Stimulated activated CD8-positive, alpha-beta memory T cell treated with anti-CD3 and anti-CD28 coated beads, Interleukin-4, amount 100 ng/mL, for 24 hours (primary cell): ENCODE measurements around the gene TBX3.
A peak's percentile ranks its signal among the peaks of the same experiment; 100 is the strongest.

ENCODE experiments used
- DNase-seq: peaks from one replicate; pipeline ENCODE4 v3.0.0-alpha.2; 2020; ENCODE audit warnings: low read depth

The TBX3 gene

DNA sequence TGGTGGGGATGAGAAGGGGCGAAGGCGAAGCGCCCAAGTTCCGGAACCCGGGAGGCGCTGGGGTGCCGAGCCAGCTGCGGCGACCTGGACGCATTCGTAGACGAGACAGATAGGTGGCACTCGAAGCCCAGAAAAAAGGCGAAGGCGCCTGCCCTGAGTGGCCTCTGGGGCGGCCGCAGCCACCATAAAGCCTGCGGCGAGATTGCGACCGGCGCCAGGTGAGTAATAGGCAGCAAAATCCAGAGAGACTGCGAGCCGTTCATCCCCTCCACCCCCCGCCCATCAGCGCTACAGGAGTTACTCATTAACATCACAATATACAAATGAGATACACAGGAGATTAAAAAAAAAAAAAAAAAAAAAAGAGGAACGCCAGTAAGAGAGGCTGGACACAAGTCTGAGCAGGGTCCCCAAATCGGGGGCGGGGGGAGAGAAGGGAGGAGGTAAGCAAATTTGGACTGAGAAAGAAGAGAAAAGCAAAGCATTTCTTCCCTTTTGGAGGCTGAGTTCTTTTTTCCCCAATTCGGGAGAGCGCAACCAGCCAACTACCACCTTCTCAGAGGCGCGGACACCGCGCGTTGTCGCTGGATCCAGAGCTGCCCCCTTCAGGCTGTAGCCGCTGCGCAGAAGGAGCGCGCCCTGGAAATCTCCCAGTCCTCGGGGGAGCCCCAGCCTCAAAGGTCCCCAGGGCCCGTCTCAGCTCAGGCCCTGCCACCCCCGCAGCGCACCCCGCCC is 15.7 kb downstream of the TBX3 start:
- DNase-seq: no peak

DNA sequence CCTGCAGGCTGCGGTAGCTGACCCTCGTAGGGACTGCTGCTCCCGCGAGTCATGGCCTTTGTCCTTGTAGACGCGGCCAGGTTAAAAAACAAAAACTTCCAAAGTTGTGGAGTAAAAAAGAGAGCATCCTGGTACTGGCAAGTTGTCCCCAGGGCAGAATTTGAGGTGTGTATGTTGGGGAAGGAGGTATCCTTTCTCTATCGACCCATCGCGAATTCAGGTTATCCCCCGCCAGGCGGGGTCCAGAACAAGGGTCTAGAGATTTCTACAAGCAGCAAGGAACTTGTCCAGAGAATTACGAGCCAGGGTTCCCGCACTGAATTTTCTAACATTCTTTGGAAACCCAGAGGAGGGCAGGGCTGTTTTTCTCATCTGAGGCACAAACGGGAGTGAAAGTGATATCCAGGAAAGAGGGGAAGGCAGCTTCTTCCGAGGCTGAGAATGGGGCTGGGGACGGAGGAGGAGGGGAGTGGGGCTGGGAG is 16.3 kb downstream of the TBX3 start:
- DNase-seq: no peak

DNA sequence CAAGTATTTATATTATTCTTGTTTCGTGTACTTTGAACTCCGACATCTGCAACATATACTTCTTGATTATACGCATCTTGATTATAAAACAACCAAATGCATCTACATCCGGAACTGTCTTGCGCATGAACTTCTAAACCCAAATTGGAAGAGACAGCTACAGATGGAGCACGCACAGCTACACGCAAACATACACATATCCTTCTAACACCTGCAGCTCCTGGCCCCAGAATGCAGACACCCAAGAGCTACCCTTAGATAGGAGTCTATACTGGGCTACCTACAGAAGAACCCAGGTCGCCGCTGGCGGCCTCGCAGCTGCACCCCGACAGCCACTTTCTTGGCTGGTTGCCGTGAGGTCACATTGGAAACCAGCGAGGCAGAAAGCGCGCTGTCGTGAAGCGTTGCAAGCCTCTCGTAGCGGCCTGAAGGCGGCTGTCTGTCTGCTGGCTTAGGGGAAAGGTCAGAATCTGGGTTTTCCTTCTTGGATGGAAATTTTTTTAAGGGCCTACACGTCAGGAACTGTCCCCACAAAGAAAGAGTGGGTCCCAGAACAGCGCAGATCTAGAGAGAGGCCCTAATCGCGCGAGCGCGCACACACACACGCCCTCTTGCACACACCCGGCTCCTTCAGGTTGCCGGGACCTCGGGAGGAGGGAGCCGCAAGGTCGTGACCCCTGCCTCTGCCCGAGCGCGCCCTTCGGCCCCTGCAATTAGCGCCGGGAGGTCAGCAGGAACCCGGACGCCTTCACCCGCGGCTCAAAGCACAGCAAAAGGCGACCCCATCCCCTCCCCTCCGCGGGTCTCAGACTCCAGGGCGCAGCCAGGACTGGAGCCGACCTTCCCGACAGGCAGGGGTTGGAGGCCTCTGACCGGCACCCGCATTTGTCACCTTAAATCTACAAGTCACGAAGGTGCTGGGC is 17.0 kb downstream of the TBX3 start:
- no peak for DNase-seq

DNA sequence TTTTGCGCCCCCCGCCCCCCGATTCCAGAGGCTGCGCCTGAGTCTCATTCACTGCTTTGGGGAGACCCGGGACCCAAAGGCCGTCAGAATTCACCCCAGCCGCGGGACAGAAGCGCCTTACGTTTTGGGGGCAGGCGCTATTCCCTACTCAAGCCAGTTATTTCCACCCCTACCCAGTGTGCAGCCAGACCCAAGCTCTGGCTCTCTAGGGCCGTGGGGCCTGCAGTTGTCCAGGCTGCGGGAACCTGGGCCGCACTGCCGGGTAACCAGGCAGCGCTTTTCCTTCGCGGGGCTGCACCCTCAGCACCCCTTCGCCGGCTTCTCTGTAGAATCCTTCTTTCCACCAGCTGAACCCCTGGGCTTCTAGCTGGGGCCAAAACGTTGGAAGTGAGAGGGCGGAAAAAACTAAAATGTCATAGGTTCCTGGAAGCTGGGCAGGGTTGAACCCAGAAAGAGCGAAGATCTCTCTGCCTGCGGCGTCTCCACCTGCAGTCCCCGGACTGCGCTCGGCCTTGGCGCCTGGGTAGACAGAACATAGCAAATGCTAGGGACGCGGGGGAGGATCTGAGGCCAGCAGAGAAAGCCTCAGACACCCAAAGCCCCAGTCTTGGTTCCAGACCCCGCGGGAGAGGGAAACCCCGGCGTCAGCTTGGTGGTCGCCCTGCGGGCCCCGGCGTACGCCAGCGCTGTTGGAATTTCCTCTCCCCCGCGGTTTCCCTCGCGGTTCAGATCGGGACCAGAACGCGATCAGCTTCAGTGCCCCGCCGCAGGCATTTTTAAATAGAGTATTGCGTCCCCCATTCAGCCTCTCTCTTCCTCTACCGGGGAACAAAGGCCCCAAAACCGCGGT is 18.3 kb downstream of the TBX3 start:
- DNase-seq: no peak

DNA sequence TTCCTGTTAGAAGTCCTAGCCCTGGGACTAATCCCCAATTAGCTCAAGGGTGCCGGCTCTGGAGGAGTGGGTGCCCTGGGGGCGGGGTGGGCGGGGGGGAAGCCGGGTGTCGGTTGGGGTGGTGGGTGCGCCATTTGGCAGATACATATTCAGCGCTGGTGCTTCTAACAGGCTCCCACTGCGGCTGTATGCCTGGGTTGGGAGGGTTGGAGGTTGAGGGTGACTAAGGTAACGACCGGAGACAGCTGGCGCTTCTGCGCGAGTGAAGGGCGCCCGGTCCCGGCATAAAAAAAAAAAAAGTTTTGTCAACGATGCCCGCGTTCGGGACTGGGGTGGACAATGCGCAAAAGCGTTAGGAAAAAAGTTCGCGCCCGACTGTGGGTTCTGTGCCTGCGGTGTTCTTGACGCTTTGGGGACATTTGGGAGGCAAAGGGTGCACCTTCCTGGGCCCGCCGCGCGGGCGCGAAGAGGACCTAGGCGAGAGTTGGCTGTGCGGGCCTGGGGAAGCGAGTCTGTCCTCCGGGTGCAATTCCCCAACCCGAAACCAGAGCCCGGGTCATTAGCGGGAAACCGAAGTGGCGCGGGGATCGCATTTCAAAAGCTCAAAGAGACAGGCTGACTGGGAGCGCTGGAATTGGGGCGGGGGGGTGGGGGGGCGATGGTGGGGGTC is 19.2 kb downstream of the TBX3 start:
- no peak for DNase-seq

DNA sequence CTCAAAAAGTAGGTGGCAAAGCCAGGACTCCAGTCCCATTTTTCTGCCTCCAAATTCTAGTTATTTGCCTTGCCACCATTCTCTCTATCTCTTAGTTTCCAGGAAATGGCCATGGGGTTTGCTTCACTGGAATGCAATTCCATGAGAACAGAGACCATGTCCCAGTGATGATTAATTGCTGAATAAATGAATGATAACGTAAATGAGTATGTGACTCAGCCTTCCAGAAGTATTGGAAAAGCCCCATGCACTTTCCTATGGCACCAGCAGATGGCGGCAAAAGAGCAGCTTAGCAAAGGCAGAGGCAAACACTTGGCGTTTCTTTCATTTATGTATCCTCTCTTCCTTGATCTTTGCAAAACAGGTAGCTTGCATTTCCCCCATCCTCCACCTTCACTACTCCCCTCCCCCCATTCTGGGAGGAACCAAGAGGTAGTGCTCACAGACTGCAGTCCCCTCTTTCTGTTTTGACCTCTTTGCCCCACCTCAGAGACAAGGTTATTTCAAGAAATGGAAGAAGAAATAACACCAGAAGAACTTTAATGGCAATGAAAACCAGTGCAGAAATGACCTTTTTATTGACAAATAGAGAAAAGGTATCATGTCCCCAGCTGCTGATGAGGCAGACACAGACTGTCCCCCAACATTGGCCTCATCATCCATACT is 21.3 kb downstream of the TBX3 start:
- peak; percentile 53 for DNase-seq

DNA sequence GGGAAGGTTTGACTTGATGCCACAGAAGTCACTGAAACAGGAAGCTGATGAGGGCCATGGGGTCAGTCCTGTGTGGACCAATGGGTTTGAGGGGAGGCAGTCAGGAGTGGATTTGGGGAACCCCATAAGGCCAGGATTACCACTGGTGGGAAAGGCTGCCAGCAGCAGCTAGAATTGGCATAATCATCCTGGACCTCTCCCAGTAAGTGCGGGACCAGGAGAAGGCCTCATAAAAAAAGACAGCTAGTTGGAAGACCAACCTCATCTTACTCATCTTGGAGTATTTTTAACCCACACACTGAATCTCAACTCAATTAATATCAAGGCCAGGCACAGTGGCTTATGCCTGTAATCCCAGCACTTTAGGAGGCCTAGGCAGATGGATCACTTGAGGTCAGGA is 22.7 kb downstream of the TBX3 start:
- DNase-seq: no peak

DNA sequence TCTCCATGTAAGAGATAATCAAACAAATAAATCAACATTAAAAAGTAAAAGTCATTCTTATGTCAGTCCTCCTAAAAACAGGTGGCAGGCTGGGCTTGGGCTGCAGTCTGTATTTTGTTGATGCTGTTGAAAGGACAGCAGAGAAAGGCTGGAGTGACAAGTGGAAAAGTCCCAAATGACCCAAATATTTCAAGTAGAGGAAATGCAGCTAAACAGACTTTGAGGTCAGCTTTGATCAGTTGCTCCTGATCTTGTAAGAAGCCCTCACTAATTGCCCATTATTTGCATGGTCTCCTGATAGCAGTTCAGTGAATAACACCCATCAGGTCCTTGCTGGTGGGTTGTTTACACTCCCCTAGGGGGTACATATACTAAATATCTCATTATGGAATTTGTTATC is 24.9 kb downstream of the TBX3 start:
- no peak for DNase-seq

DNA sequence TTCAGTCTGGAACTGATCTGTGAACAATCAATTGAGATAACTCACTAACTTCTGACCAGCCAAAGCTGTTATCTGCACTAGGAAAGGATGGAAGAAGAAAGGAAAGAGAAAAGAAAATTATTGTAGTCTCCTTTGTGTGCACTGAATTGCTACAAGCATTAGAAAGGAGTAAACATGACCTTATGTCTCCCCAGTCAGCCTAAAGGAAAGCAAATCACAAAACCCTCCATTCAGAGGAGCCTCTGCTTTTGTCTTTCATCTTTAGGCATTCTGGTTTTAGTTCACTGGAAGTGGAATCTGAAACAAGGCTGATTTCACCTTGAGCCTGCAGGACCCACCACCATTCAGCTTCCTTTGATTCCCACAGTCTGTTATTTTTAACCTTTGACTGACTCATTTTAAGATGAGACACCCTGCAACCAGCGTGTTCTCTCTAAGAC is 26.0 kb downstream of the TBX3 start:
- no peak for DNase-seq

DNA sequence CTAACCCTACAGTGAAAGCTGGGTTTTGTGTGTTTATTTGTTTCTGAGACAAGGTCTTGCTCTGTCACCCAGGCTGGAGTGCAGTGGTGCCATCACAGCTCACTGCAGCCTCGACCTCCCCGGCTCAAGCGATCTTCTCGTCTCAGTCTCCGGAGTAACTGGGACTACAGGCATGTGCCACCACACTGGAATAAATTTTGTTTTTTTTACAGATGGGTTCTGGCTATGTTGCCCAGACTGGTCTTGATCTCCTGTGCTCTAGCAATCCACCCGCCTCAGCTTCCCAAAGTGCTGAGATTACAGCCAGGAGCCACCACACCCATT is 26.4 kb downstream of the TBX3 start:
- no peak for DNase-seq

DNA sequence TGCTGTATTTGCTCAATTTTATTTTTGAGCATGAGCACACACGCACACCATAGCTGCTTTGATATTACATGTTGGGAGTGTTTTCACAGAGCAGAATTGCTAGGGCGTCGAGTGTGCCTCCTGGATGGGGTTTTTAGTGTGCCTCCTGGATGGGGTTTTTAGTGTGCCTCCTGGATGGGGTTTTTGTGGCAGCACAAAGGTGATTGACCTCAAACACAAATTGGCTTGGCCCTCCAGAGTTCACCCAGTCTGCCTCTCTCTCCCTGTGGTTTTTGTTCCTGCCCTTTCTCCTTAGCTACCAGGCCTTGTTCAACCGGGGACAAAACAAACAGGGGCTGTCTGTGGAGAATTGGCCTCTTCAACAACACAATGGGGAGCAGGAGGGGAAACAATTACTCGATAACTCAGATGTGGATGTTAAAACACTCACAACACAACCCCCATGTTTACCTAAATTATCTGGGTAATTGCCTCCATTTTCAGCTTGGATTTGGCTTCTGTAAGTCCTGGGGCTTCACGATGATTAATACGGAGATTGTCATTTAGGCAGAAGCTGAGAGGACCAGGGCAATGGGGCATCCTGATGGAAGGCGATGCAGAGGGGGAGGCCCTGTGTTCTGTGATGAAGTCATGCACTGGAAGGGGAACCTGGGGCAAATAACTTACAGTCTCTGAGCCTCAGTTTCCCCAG is 26.9 kb downstream of the TBX3 start:
- DNase-seq: no peak

DNA sequence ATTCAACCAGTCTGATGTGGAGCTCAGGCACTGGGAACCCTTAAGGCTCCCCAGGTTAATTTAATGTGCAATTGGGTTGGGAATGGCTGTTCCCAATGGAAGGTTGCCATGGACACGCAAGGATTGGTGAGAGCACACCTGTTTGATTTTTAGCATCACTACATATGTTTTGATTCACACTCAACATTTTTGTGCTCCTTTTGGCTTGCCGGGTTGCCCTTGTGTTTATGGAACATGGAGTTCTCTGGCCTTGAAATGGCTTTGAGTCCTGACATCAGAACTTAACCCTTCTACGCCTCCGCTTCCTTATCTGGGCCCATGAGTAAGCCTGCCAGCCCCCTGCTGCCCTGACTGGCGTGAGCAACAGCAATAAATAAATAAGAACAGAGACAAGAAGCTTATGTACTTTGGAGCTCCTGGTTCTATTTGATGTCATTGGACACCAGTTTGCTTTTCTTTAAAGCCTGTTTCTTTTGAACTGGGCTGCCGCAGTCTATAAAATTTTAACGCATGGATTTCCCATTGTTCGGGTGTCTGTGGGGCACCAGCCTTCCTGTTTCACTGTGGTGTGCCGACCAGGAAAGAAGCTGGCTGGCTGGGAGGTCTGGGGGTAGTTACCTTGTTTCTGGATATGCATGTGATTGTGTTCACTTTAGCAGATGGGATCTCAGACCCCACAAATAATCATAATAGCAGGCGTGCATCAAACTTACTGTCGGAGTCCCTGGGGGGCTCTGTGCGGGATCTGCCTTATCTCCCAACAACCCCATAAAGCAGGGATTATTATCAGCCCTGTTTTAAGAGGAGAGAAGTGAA is 27.8 kb downstream of the TBX3 start:
- no peak for DNase-seq

DNA sequence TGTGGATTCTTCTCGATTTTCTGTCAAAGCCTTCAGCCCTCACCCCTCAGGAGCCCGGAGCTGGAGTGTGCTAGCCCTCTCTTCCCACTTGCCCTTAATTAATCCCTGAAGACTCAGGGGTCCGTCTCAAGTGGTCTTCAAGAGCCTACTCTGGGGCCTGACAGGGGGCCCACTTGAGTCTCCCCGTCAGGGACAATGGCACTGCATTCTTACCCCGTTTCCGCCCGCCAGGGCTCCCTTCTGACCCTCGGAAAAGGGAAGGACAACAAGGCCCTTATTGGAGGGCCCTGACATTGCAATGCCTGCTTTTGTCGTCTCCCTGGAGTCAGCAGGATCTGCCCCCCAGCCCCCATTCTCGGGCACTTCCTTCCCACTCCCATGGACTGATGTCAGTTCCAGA is 34.4 kb downstream of the TBX3 start:
- no peak for DNase-seq

DNA sequence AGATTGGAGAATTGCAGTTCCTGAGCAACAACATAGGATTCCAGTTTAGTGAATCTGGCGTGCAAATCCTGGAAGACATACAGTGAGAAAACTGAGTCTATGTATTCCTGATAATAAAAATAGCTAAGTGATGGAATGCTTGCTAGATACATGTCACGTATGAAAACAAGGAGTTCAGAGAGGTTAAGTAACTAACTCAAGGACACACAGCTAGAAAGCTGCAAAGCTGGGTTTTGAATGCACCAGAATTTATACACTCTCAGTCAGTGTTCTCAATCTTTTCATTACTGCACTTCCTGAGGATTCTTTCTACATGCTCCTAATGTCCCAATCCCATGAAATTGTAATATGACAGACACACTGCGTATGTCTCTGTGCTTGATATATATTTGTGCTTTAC is 35.3 kb downstream of the TBX3 start:
- no peak for DNase-seq

DNA sequence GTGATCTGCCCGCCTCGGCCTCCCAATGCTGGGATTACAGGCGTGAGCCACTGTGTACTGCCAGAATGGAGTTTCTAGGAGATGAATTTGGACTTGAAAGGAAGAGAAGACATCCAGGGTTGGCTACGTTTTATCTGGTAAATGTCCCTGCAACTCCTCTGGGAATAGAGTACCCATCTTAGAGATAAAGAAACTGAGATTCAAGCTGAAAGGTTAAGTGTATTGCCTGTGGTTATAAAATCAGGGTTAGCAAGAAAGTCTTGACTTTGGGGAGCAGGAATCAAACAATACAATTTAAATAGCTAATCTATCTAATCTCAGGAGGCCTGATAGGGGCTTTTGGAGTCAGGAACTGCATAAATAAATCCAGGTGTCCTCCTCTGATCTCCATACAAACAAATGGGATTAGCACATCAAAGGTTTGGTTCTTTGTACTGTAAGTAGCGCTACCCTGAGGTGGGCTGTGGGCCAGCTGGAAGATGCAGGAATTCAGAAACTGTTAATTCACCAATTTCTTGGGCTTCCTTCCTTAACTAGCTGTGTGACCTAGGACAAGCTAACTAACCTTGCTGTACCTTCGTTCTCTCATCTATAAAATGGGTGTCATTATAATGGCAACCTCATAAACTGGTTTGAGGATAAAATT is 45.1 kb downstream of the TBX3 start:
- DNase-seq: no peak

DNA sequence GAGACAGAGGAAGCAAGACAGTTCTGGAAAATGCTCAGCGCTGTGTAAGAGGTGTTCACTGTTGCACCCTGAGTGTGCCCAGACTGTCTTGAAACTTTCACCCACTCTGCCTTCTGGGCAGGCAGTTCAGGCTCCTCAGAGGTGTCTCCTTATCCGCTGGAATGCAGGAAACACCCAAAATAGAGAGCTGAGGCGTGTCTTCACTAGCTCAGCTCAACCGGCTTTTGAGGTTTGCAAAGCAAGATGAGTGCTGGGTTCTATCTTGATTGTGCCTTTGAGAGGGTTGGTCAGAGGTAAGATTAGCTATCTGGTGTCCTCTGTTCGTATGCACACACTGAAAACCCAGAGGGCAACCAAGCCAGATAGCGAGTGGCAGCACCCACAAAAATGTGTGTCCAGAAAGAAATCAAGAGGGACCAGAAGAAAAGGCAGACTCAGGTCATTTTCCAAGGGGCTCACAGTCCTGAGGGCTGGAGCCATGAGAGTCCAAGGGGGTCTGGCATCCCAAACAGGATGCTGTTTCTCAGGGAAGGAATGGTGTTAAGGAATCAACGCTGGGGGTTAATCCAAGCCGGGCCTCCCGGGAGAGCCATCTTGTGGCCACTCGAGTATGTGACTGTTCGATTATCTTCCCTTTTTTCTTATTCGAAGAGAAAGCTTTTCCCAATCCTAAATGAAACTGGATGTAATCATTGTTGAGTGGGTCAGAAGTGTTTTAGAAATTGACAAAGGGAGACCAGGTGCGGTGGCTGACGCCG is 47.1 kb downstream of the TBX3 start:
- no peak for DNase-seq

DNA sequence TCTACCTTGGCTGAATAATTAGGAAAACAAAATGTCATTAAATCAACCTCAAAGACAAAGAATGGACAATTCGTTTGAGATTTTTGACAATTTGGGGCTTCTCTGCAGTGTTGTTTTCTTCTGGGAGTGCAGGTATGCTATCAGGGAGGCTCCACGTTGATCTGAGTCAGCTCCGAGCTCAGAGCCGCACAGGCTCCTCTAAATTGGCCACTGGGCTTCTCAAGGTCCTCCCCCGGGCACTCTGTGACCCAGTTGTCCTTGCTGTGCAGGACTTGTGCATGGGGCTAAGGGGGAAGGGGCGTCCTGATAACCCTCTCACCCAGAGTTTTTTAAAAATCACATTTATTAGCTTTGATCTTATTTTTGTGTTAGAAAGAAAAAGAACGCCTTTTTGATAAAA is 52.7 kb downstream of the TBX3 start:
- no peak for DNase-seq

DNA sequence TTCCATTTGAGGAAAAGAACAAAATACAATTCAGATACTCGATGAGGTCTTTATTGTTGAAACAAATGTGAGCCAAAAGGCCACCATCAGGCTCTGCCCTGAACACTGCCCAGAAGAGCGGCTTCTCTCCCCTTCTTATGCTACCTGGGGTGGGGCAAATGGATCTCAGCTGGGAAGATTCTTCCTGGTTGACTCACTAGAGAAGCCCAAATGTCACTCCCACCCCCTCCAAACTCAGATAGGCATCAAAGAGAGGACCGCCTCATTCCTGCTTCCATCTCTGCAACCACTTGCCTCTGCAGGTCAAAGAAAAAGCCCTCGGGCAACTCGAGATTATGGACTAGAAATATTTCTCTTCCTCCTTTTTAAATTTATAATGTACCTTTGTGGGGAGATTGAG is 55.8 kb downstream of the TBX3 start:
- DNase-seq: no peak

DNA sequence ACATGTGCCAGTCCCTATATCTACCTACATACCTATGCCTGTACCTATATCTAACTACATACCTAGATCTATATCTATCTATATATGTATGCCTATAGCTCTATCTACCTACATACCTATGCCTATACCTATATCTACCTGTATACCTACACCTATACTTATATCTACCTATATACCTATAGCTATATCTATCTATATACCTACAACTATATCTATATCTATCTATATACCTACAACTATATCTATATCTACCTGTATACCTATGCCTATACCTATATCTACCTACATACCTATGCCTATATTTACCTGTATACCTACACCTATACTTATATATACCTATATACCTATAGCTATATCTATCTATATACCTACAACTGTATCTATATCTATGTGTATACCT is 56.6 kb downstream of the TBX3 start:
- no peak for DNase-seq
